ENCODE data around the gene CLPTM1L.

DNA sequence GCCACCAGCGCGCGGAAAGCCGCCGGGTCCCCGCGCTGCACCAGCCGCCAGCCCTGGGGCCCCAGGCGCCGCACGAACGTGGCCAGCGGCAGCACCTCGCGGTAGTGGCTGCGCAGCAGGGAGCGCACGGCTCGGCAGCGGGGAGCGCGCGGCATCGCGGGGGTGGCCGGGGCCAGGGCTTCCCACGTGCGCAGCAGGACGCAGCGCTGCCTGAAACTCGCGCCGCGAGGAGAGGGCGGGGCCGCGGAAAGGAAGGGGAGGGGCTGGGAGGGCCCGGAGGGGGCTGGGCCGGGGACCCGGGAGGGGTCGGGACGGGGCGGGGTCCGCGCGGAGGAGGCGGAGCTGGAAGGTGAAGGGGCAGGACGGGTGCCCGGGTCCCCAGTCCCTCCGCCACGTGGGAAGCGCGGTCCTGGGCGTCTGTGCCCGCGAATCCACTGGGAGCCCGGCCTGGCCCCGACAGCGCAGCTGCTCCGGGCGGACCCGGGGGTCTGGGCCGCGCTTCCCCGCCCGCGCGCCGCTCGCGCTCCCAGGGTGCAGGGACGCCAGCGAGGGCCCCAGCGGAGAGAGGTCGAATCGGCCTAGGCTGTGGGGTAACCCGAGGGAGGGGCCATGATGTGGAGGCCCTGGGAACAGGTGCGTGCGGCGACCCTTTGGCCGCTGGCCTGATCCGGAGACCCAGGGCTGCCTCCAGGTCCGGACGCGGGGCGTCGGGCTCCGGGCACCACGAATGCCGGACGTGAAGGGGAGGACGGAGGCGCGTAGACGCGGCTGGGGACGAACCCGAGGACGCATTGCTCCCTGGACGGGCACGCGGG is 49.9 kb downstream of the CLPTM1L start, which contains the start of gene TERT:
- TF ChIP-seq CTCF (IDR thresholded peaks at IDR 0.05) (no peak), TFCP2L1 (CRISPR knock-in tag; IDR thresholded peaks at IDR 0.05) (no peak), BHLHE40 (IDR thresholded peaks at IDR 0.05; ENCODE audit: low read depth, low read length) (no peak), RFX5 (IDR thresholded peaks at IDR 0.05) (no peak), RNF2 (IDR thresholded peaks at IDR 0.05; ENCODE audit: borderline replicate concordance, low read depth) (no peak), HMGXB4 (CRISPR knock-in tag; IDR thresholded peaks at IDR 0.05; ENCODE audit: borderline replicate concordance) (no peak), HOXA7 (CRISPR knock-in tag; IDR thresholded peaks at IDR 0.05) (no peak), POLR2A (IDR thresholded peaks at IDR 0.05; ENCODE audit: low read length) (peak; percentile 33)
- TF ChIP-seq, protein P1, sequence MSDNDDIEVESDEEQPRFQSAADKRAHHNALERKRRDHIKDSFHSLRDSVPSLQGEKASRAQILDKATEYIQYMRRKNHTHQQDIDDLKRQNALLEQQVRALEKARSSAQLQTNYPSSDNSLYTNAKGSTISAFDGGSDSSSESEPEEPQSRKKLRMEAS (IDR thresholded peaks at IDR 0.05), result peak; percentile 89
